Prostate gland (tissue), 2 donors: ENCODE results near the gene WDR82.

Experiments used
- POLR2A ChIP-seq: fragments of 450-650 bp; IDR thresholded peaks from one replicate; pipeline ENCODE4 v1.6.1; 2016; ENCODE audit warnings: antibody characterized with exemption, mild to moderate bottlenecking
- POLR2AphosphoS5 ChIP-seq: sonication (generic); formaldehyde crosslinking; IDR thresholded peaks from one replicate; pipeline ENCODE4 v1.6.1; 2017; ENCODE audit warnings: antibody characterized with exemption
- TF ChIP-seq, protein P1 (sequence below), 4 experiments: fragments of 200-600 bp in 2 of 4; fragments of 450-650 bp in 2 of 4; sonication (generic) in 2 of 4; IDR thresholded peaks; 1 replicate in 3 of 4; 2 replicates in 1 of 4; pipeline ENCODE4 v1.5.1; 2016 to 2019; ENCODE audit warnings: antibody characterized with exemption in 4 of 4, mild to moderate bottlenecking in 2 of 4, moderate library complexity in 2 of 4

GRCh38 chr3:52262447-52262846 is 16.0 kb downstream of the WDR82 start:
- TF ChIP-seq, protein P1, sequence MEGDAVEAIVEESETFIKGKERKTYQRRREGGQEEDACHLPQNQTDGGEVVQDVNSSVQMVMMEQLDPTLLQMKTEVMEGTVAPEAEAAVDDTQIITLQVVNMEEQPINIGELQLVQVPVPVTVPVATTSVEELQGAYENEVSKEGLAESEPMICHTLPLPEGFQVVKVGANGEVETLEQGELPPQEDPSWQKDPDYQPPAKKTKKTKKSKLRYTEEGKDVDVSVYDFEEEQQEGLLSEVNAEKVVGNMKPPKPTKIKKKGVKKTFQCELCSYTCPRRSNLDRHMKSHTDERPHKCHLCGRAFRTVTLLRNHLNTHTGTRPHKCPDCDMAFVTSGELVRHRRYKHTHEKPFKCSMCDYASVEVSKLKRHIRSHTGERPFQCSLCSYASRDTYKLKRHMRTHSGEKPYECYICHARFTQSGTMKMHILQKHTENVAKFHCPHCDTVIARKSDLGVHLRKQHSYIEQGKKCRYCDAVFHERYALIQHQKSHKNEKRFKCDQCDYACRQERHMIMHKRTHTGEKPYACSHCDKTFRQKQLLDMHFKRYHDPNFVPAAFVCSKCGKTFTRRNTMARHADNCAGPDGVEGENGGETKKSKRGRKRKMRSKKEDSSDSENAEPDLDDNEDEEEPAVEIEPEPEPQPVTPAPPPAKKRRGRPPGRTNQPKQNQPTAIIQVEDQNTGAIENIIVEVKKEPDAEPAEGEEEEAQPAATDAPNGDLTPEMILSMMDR (IDR thresholded peaks at IDR 0.05): no peak
- TF ChIP-seq POLR2AphosphoS5 (no peak), POLR2A (no peak)
